ENCODE results near the gene PARM1. TPM values are rescaled to one million over a fixed set of nuclear protein-coding genes. Genes with fewer than 3 reads are reported as not detected.

Gene PARM1
- total RNA-seq (2014; rRNA removed; shearing (Covaris generic)) = 0.19 and 0.32 TPM in 2 replicates

GRCh38 chr4:74932832-74933561 lies at the start of gene PARM1:
Gene PARM1, plus strand, starts transcription at chr4:74933116. Its CDS starts 212 bp downstream, at chr4:74933328.

Other genes with a start within 250 kb of the PARM1 start
- gene BTC, start 138.6 kb upstream of the PARM1 start, total RNA-seq (2014; rRNA removed; shearing (Covaris generic)) = 0.37 and 1.5 TPM in 2 replicates